ENCODE results near the gene SKAP1.

Gene SKAP1

GRCh38 chr17:48122665-48123045 is 307.4 kb downstream of the SKAP1 start:
- H3K27me3 Mint-ChIP-seq: no peaks in the 10 kb centered on the region
- no peaks in the 10 kb centered on the region for H3K4me1 Mint-ChIP-seq
- H3K9me3 Mint-ChIP-seq: no peaks in the 10 kb centered on the region
- H3K36me3 Mint-ChIP-seq: peaks cover 41% of the 10 kb centered on the region
- peak overlapping the region; percentile 62 for H3K27ac Mint-ChIP-seq
- no peak for DNase-seq
- H3K4me3 Mint-ChIP-seq: no peak overlapping the region
- CTCF ChIA-PET: interaction anchor here (1.0 to 1.3 kb wide), 4 partner anchors 9 to 87 kb away, joined by 3 to 5 read pairs (median 4); no protein-coding TSS in a partner anchor

- H3K27me3 Mint-ChIP-seq: no peaks in the 10 kb centered on the region
- H3K4me1 Mint-ChIP-seq: no peaks in the 10 kb centered on the region
- CTCF ChIA-PET: interaction anchor here (1.0 to 1.3 kb wide), 2 partner anchors 13 to 25 kb away, joined by 3 to 4 read pairs; no protein-coding TSS in a partner anchor
Measured at GRCh38 chr17:48121923-48122664, 307.9 kb downstream of the SKAP1 start.

GRCh38 chr17:48113201-48113676 is 316.8 kb downstream of the SKAP1 start:
- Mint-ChIP-seq H3K27ac (peak overlapping the region; percentile 97), H3K4me3 (peak overlapping the region; percentile 38), H3K9me3 (no peaks in the 10 kb centered on the region), H3K4me1 (peaks cover 44% of the 10 kb centered on the region), H3K36me3 (peaks cover 32% of the 10 kb centered on the region), H3K27me3 (no peaks in the 10 kb centered on the region)
- CTCF ChIA-PET: interaction anchor here (0.7 to 2.1 kb wide), 9 partner anchors 12 to 505 kb away, joined by 3 to 10 read pairs (median 5); partner anchors contain the start of gene CBX1
- peak; percentile 81 for DNase-seq

More at GRCh38 chr17:48121923-48122664, 307.9 kb downstream of the SKAP1 start:
- H3K4me3 Mint-ChIP-seq: no peak overlapping the region
- peak overlapping the region; percentile 62 for H3K27ac Mint-ChIP-seq
- no peak for DNase-seq
- no peaks in the 10 kb centered on the region for H3K9me3 Mint-ChIP-seq
- peaks cover 41% of the 10 kb centered on the region for H3K36me3 Mint-ChIP-seq

- peaks cover 27% of the 10 kb centered on the region for H3K36me3 Mint-ChIP-seq
- no peak for DNase-seq
- no peaks in the 10 kb centered on the region for H3K9me3 Mint-ChIP-seq
- peaks cover 54% of the 10 kb centered on the region for H3K4me1 Mint-ChIP-seq
- H3K27me3 Mint-ChIP-seq: no peaks in the 10 kb centered on the region
- peak overlapping the region; percentile 97 for H3K27ac Mint-ChIP-seq
- CTCF ChIA-PET: interaction anchor here (1.3 to 1.9 kb wide), 3 partner anchors 23 to 506 kb away, joined by 5 to 7 read pairs (median 7); no protein-coding TSS in a partner anchor
- no peak overlapping the region for H3K4me3 Mint-ChIP-seq
Measured at GRCh38 chr17:48111937-48112241, 318.1 kb downstream of the SKAP1 start.

GRCh38 chr17:48110761-48111160 is 319.3 kb downstream of the SKAP1 start:
- DNase-seq: no peak
- peaks cover 27% of the 10 kb centered on the region for H3K36me3 Mint-ChIP-seq
- peak overlapping the region; percentile 71 for H3K27ac Mint-ChIP-seq
- no peak overlapping the region for H3K4me3 Mint-ChIP-seq
- CTCF ChIA-PET: no interaction called here
- no peaks in the 10 kb centered on the region for H3K27me3 Mint-ChIP-seq
- H3K4me1 Mint-ChIP-seq: peaks cover 57% of the 10 kb centered on the region
- H3K9me3 Mint-ChIP-seq: no peaks in the 10 kb centered on the region

- H3K4me1 Mint-ChIP-seq: peaks cover 70% of the 10 kb centered on the region
- H3K27ac Mint-ChIP-seq: peak within 1 kb of the TSS; percentile 90
- peak; percentile 98 for DNase-seq
- peaks cover 12% of the 10 kb centered on the region for H3K9me3 Mint-ChIP-seq
- H3K27me3 Mint-ChIP-seq: no peaks in the 10 kb centered on the region
- H3K4me3 Mint-ChIP-seq: peak within 1 kb of the TSS; percentile 91
- CTCF ChIA-PET: interaction anchor here (1.1 to 1.6 kb wide), 5 partner anchors 9 to 80 kb away, joined by 3 to 6 read pairs (median 4); no protein-coding TSS in a partner anchor
- H3K36me3 Mint-ChIP-seq: peaks cover 32% of the 10 kb centered on the region
Measured at GRCh38 chr17:48107137-48108055, 322.6 kb downstream of the SKAP1 start, which contains the start of gene SNX11. Gene SNX11 (plus strand): TSS chr17:48107766. CDS start chr17:48112044, 4,278 bp downstream.

GRCh38 chr17:48106802-48107136 is 323.2 kb downstream of the SKAP1 start:
- no peaks in the 10 kb centered on the region for H3K27me3 Mint-ChIP-seq
- CTCF ChIA-PET: interaction anchor here (1.0 to 1.3 kb wide), 2 partner anchors 9 to 160 kb away, joined by 3 read pairs; no protein-coding TSS in a partner anchor
- peaks cover 26% of the 10 kb centered on the region for H3K36me3 Mint-ChIP-seq
- peak overlapping the region; percentile 91 for H3K4me3 Mint-ChIP-seq
- no peak for DNase-seq
- peaks cover 13% of the 10 kb centered on the region for H3K9me3 Mint-ChIP-seq
- H3K4me1 Mint-ChIP-seq: peaks cover 68% of the 10 kb centered on the region
- H3K27ac Mint-ChIP-seq: peak overlapping the region; percentile 90

- H3K4me3 Mint-ChIP-seq: peak overlapping the region; percentile 6
- no peaks in the 10 kb centered on the region for H3K27me3 Mint-ChIP-seq
- H3K36me3 Mint-ChIP-seq: peaks cover 15% of the 10 kb centered on the region
- CTCF ChIA-PET: interaction anchor here (0.9 kb wide), 1 partner anchor 30 kb away, joined by 3 read pairs; no protein-coding TSS in a partner anchor
- peaks cover 13% of the 10 kb centered on the region for H3K9me3 Mint-ChIP-seq
- peak overlapping the region; percentile 49 for H3K27ac Mint-ChIP-seq
- peaks cover 67% of the 10 kb centered on the region for H3K4me1 Mint-ChIP-seq
- no peak for DNase-seq
Measured at GRCh38 chr17:48104440-48104839, 325.6 kb downstream of the SKAP1 start.

- DNase-seq: peak; percentile 61
- H3K36me3 Mint-ChIP-seq: peaks cover 15% of the 10 kb centered on the region
- no peaks in the 10 kb centered on the region for H3K27me3 Mint-ChIP-seq
- H3K27ac Mint-ChIP-seq: peak overlapping the region; percentile 92
- CTCF ChIA-PET: interaction anchor here (0.6 to 1.4 kb wide), 3 partner anchors 28 to 161 kb away, joined by 3 to 4 read pairs (median 3); partner anchors contain the start of gene PNPO
- H3K4me3 Mint-ChIP-seq: peak overlapping the region; percentile 40
- H3K9me3 Mint-ChIP-seq: peaks cover 13% of the 10 kb centered on the region
- H3K4me1 Mint-ChIP-seq: peaks cover 68% of the 10 kb centered on the region
Measured at GRCh38 chr17:48102798-48103715, 327.0 kb downstream of the SKAP1 start.

- Mint-ChIP-seq H3K27ac (peak overlapping the region; percentile 93), H3K4me3 (peak overlapping the region; percentile 97), H3K4me1 (peaks cover 71% of the 10 kb centered on the region), H3K27me3 (no peaks in the 10 kb centered on the region), H3K9me3 (peaks cover 13% of the 10 kb centered on the region), H3K36me3 (peaks cover 15% of the 10 kb centered on the region)
- DNase-seq: no peak
- CTCF ChIA-PET: interaction anchor here (0.6 to 1.0 kb wide), 4 partner anchors 29 to 402 kb away, joined by 3 to 4 read pairs (median 4); no protein-coding TSS in a partner anchor
Measured at GRCh38 chr17:48102043-48102750, 327.8 kb downstream of the SKAP1 start.

GRCh38 chr17:48101012-48101720 is 328.8 kb downstream of the SKAP1 start, which contains the start of gene CBX1:
Gene CBX1 (minus strand): TSS chr17:48101478. CDS start chr17:48077004, 24,474 bp downstream.
- no peaks in the 10 kb centered on the region for H3K27me3 Mint-ChIP-seq
- DNase-seq: peak; percentile 96
- H3K27ac Mint-ChIP-seq: peak within 1 kb of the TSS; percentile 93
- H3K4me1 Mint-ChIP-seq: peaks cover 69% of the 10 kb centered on the region
- CTCF ChIA-PET: interaction anchor here (1.0 to 1.1 kb wide), 3 partner anchors 12 to 76 kb away, joined by 3 to 6 read pairs (median 3); no protein-coding TSS in a partner anchor
- peaks cover 15% of the 10 kb centered on the region for H3K36me3 Mint-ChIP-seq
- H3K9me3 Mint-ChIP-seq: peaks cover 13% of the 10 kb centered on the region
- peak within 1 kb of the TSS; percentile 97 for H3K4me3 Mint-ChIP-seq

GRCh38 chr17:48100591-48101011 is 329.4 kb downstream of the SKAP1 start:
- Mint-ChIP-seq H3K27me3 (no peaks in the 10 kb centered on the region), H3K9me3 (peaks cover 13% of the 10 kb centered on the region), H3K4me1 (peaks cover 70% of the 10 kb centered on the region), H3K27ac (peak overlapping the region; percentile 93), H3K4me3 (peak overlapping the region; percentile 97), H3K36me3 (peaks cover 15% of the 10 kb centered on the region)
- CTCF ChIA-PET: interaction anchor here (1.0 to 1.1 kb wide), 3 partner anchors 12 to 75 kb away, joined by 3 to 6 read pairs (median 3); no protein-coding TSS in a partner anchor
- no peak for DNase-seq
